HepG2 (cell line): ENCODE measurements around the gene SLC29A2. TPM values are rescaled to one million over a fixed set of nuclear protein-coding genes. Genes with fewer than 3 reads are reported as not detected.

Source experiments
- DMAP1 ChIP-seq: IDR thresholded peaks from 2 replicates; pipeline ENCODE4 v1.6.1; 2016
- FOXM1 ChIP-seq: sonication (generic); formaldehyde crosslinking; IDR thresholded peaks from 2 replicates; pipeline ENCODE4 v1.5.0; 2020; ENCODE audit warnings: missing genetic modification reagents
- GABPB1 ChIP-seq: IDR thresholded peaks from 2 replicates; pipeline ENCODE4 v1.6.1; 2016; ENCODE audit warnings: mild to moderate bottlenecking, missing genetic modification reagents, moderate library complexity, missing compliant biosample characterization
- KLF13 ChIP-seq: sonication (generic); formaldehyde crosslinking; IDR thresholded peaks from 2 replicates; pipeline ENCODE4 v1.4.0; 2020; ENCODE audit warnings: mild to moderate bottlenecking, missing genetic modification reagents
- NONO ChIP-seq, 2 experiments: fragments of 450-650 bp in 1 of 2; sonication (generic) in 1 of 2; formaldehyde crosslinking in 1 of 2; IDR thresholded peaks in 1 of 2; conservative IDR thresholded peaks in 1 of 2; 2 replicates each; pipeline versions ENCODE4 v1.6.1 to v1.8.0; 2017 to 2022; ENCODE audit warnings: mild to moderate bottlenecking in 1 of 2, missing genetic modification reagents in 1 of 2, moderate library complexity in 1 of 2
- NR2F2 ChIP-seq: IDR thresholded peaks from 2 replicates; pipeline ENCODE4 v1.6.1; 2012; ENCODE audit warnings: low read depth, inconsistent platforms, borderline replicate concordance
- PPARG ChIP-seq: conservative IDR thresholded peaks from 2 replicates; pipeline ENCODE4 v1.6.1; 2016; ENCODE audit warnings: missing biosample characterization, missing genetic modification reagents
- SAFB2 ChIP-seq: sonication (generic); formaldehyde crosslinking; IDR thresholded peaks from 2 replicates; pipeline ENCODE4 v1.5.1; 2020; ENCODE audit warnings: missing genetic modification reagents, low read depth, mild to moderate bottlenecking, borderline replicate concordance
- SALL2 ChIP-seq: sonication (generic); formaldehyde crosslinking; IDR thresholded peaks from 2 replicates; pipeline ENCODE4 v1.8.1; 2023; ENCODE audit warnings: mild to moderate bottlenecking, missing genetic modification reagents, inconsistent platforms
- ZBTB3 ChIP-seq: sonication (generic); formaldehyde crosslinking; IDR thresholded peaks from 2 replicates; pipeline ENCODE4 v1.4.0; 2020; ENCODE audit warnings: low read depth, mild to moderate bottlenecking, moderate library complexity, missing genetic modification reagents, borderline replicate concordance
- ZBTB8A ChIP-seq: sonication (generic); formaldehyde crosslinking; IDR thresholded peaks from 2 replicates; pipeline ENCODE4 v1.4.0; 2020; ENCODE audit warnings: mild to moderate bottlenecking, low read depth, missing genetic modification reagents, borderline replicate concordance
- ZNF121 ChIP-seq: sonication (generic); formaldehyde crosslinking; IDR thresholded peaks from 2 replicates; pipeline ENCODE4 v1.5.0; 2020; ENCODE audit warnings: mild to moderate bottlenecking, missing genetic modification reagents
- ZNF337 ChIP-seq: sonication (generic); formaldehyde crosslinking; IDR thresholded peaks from 2 replicates; pipeline ENCODE4 v1.5.1; 2020; ENCODE audit warnings: missing genetic modification reagents, low read depth, mild to moderate bottlenecking, borderline replicate concordance
- ZNF383 ChIP-seq: sonication (generic); formaldehyde crosslinking; IDR thresholded peaks from 2 replicates; pipeline ENCODE4 v1.4.0; 2020; ENCODE audit warnings: missing genetic modification reagents, mild to moderate bottlenecking, borderline replicate concordance
- ZNF441 ChIP-seq: sonication (generic); formaldehyde crosslinking; IDR thresholded peaks from 2 replicates; pipeline ENCODE4 v1.7.0; 2021; ENCODE audit warnings: missing genetic modification reagents, borderline replicate concordance
- ZNF543 ChIP-seq: sonication (generic); formaldehyde crosslinking; IDR thresholded peaks from 2 replicates; pipeline ENCODE4 v1.4.0; 2020; ENCODE audit warnings: mild to moderate bottlenecking, missing genetic modification reagents
- ZNF580 ChIP-seq: IDR thresholded peaks from 2 replicates; pipeline ENCODE4 v1.6.1; 2016; ENCODE audit warnings: low read depth, borderline replicate concordance
- ZNF704 ChIP-seq: sonication (generic); formaldehyde crosslinking; IDR thresholded peaks from 2 replicates; pipeline ENCODE4 v1.8.1; 2023; ENCODE audit warnings: mild to moderate bottlenecking, inconsistent platforms, moderate library complexity, missing genetic modification reagents, borderline replicate concordance
- ZNF709 ChIP-seq: sonication (generic); formaldehyde crosslinking; IDR thresholded peaks from 2 replicates; pipeline ENCODE4 v1.5.0; 2020; ENCODE audit warnings: mild to moderate bottlenecking, missing genetic modification reagents
- polyA plus RNA-seq, 8 experiments: library from polyadenylated mRNA; depleted of rRNA in 3 of 8; stranded (reverse) in 7 of 8; unstranded in 1 of 8; fragments of >200 nt; fragmentation: Illumina TruSeq in 4 of 8; extraction: Trizol in 4 of 8; gene quantifications; 2 replicates each; pipeline versions ENCODE4 v1.2.1 to v1.2.3, GENCODE V29; 2011 to 2016; ENCODE audit warnings: low read depth in 4 of 8, missing spikeins in 1 of 8, mixed read lengths in 1 of 8; ENCODE audit not compliant: insufficient read depth in 1 of 8
- total RNA-seq, 5 experiments: library from RNA; depleted of rRNA; stranded (reverse); fragments of >200 nt; fragmentation: Illumina TruSeq; extraction: Trizol; gene quantifications; 2 replicates each; pipeline ENCODE4 v1.2.3, GENCODE V29; 2016; ENCODE audit warnings: low read depth in 1 of 5
- TF ChIP-seq, protein P1 (sequence below): sonication (generic); formaldehyde crosslinking; IDR thresholded peaks from 2 replicates; pipeline ENCODE4 v1.5.0; 2020; ENCODE audit warnings: mild to moderate bottlenecking, missing genetic modification reagents
- TF ChIP-seq, protein P2 (sequence below): sonication (generic); formaldehyde crosslinking; IDR thresholded peaks from 2 replicates; pipeline ENCODE4 v1.8.0; 2022; ENCODE audit warnings: missing genetic modification reagents, mild to moderate bottlenecking, moderate library complexity, borderline replicate concordance
- TF ChIP-seq, protein P3 (sequence below): IDR thresholded peaks from 2 replicates; pipeline ENCODE4 v1.6.1; 2016; ENCODE audit warnings: missing genetic modification reagents, missing compliant biosample characterization
- TF ChIP-seq, protein P4 (sequence below): sonication (generic); formaldehyde crosslinking; IDR thresholded peaks from 2 replicates; pipeline ENCODE4 v1.4.0; 2020; ENCODE audit warnings: missing genetic modification reagents

Gene SLC29A2
- total and polyA plus RNA-seq, 2 of the 13 experiments (the other 11 are each of a cell fraction or from before 2014, with no cell fraction given): 0.63 to 0.66 TPM

- TF ChIP-seq, protein P1, sequence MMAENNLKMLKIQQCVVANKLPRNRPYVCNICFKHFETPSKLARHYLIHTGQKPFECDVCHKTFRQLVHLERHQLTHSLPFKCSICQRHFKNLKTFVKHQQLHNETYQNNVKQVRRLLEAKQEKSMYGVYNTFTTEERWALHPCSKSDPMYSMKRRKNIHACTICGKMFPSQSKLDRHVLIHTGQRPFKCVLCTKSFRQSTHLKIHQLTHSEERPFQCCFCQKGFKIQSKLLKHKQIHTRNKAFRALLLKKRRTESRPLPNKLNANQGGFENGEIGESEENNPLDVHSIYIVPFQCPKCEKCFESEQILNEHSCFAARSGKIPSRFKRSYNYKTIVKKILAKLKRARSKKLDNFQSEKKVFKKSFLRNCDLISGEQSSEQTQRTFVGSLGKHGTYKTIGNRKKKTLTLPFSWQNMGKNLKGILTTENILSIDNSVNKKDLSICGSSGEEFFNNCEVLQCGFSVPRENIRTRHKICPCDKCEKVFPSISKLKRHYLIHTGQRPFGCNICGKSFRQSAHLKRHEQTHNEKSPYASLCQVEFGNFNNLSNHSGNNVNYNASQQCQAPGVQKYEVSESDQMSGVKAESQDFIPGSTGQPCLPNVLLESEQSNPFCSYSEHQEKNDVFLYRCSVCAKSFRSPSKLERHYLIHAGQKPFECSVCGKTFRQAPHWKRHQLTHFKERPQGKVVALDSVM (CRISPR knock-in tag): no peak
- peak; percentile 66; the same call in 1 of the 2 replicates for TF ChIP-seq SALL2 (CRISPR knock-in tag)
- no peak for TF ChIP-seq DMAP1
- TF ChIP-seq ZNF709 (CRISPR knock-in tag): peak; percentile 31; the same call in 1 of the 2 replicates
- TF ChIP-seq, protein P2, sequence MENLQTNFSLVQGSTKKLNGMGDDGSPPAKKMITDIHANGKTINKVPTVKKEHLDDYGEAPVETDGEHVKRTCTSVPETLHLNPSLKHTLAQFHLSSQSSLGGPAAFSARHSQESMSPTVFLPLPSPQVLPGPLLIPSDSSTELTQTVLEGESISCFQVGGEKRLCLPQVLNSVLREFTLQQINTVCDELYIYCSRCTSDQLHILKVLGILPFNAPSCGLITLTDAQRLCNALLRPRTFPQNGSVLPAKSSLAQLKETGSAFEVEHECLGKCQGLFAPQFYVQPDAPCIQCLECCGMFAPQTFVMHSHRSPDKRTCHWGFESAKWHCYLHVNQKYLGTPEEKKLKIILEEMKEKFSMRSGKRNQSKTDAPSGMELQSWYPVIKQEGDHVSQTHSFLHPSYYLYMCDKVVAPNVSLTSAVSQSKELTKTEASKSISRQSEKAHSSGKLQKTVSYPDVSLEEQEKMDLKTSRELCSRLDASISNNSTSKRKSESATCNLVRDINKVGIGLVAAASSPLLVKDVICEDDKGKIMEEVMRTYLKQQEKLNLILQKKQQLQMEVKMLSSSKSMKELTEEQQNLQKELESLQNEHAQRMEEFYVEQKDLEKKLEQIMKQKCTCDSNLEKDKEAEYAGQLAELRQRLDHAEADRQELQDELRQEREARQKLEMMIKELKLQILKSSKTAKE (CRISPR knock-in tag): no peak
- TF ChIP-seq ZNF580: peak; percentile 85; the same call in 1 of the 2 replicates
- TF ChIP-seq ZNF121: no peak
- TF ChIP-seq ZBTB8A: no peak
- TF ChIP-seq NR2F2: no peak
- TF ChIP-seq ZNF337 (CRISPR knock-in tag): no peak
- peak; percentile 76 for TF ChIP-seq PPARG (CRISPR knock-in tag)
- TF ChIP-seq KLF13: no peak
- no peak for TF ChIP-seq ZNF704 (CRISPR knock-in tag)
- no peak for TF ChIP-seq ZBTB3 (CRISPR knock-in tag)
- peak; percentile 93 for TF ChIP-seq ZNF441
- TF ChIP-seq SAFB2 (CRISPR knock-in tag): no peak
- peak; percentile 30; the same call in 1 of the 2 replicates for TF ChIP-seq GABPB1
- peak; percentile 64; the same call in 1 of the 2 replicates for TF ChIP-seq FOXM1 (CRISPR knock-in tag)
- no peak for TF ChIP-seq ZNF543 (CRISPR knock-in tag)
- TF ChIP-seq, protein P3, sequence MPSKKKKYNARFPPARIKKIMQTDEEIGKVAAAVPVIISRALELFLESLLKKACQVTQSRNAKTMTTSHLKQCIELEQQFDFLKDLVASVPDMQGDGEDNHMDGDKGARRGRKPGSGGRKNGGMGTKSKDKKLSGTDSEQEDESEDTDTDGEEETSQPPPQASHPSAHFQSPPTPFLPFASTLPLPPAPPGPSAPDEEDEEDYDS (CRISPR knock-in tag): no peak
- TF ChIP-seq, protein P4, sequence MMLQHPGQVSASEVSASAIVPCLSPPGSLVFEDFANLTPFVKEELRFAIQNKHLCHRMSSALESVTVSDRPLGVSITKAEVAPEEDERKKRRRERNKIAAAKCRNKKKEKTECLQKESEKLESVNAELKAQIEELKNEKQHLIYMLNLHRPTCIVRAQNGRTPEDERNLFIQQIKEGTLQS (CRISPR knock-in tag): peak; percentile 52; the same call in 1 of the 2 replicates
- no peak for TF ChIP-seq ZNF383 (CRISPR knock-in tag)
- no peak for TF ChIP-seq NONO (IDR thresholded peaks at IDR 0.05)
- TF ChIP-seq NONO (CRISPR knock-in tag; conservative IDR thresholded peaks at IDR 0.05): no peak
These were observed 46.8 kb upstream of the SLC29A2 start (continued) for GRCh38 chr11:66418168-66418985.
